HUES6 (cell line): ENCODE measurements around the gene SVOPL.

ENCODE experiments used
- H3K27ac ChIP-seq: 2 replicates; pipeline ENCODE4 v1.7.0; 2013; ENCODE audit warnings: low read depth, mild to moderate bottlenecking, low read length, inconsistent platforms
- H3K27me3 ChIP-seq: 2 replicates; pipeline ENCODE4 v1.6.1; 2013; ENCODE audit warnings: low read length; ENCODE audit not compliant: control insufficient read depth, insufficient read depth
- H3K36me3 ChIP-seq: 2 replicates; pipeline ENCODE4 v1.6.1; 2013; ENCODE audit warnings: low read length; ENCODE audit not compliant: control insufficient read depth, insufficient read depth
- H3K4me1 ChIP-seq: 2 replicates; pipeline ENCODE4 v1.6.1; 2013; ENCODE audit warnings: low read length; ENCODE audit not compliant: control insufficient read depth, insufficient read depth
- H3K4me3 ChIP-seq: 2 replicates; pipeline ENCODE4 v1.5.1; 2013; ENCODE audit warnings: low read depth, low read length
- H3K9ac ChIP-seq: one replicate; pipeline ENCODE4 v1.6.1; 2013; ENCODE audit warnings: mild to moderate bottlenecking, low read length
- H3K9me3 ChIP-seq: 2 replicates; pipeline ENCODE4 v1.6.1; 2013; ENCODE audit warnings: low read depth, low read length; ENCODE audit not compliant: control insufficient read depth, insufficient read depth

Gene SVOPL

GRCh38 chr7:138606236-138606635, 94.9 kb downstream of the SVOPL start:
- Histone ChIP-seq H3K36me3 (no peaks in the 10 kb centered on the region), H3K27me3 (no peaks in the 10 kb centered on the region), H3K9me3 (peaks cover 13% of the 10 kb centered on the region), H3K4me3 (no peak overlapping the region), H3K4me1 (no peaks in the 10 kb centered on the region), H3K27ac (no peak overlapping the region), H3K9ac (no peak overlapping the region)

- H3K9me3 ChIP-seq = peaks cover 5% of the 10 kb centered on the region
- H3K27me3 ChIP-seq = no peaks in the 10 kb centered on the region
- H3K4me3 ChIP-seq = no peak overlapping the region
- no peaks in the 10 kb centered on the region for H3K4me1 ChIP-seq
- H3K9ac ChIP-seq = no peak overlapping the region
- H3K36me3 ChIP-seq = no peaks in the 10 kb centered on the region
- H3K27ac ChIP-seq = no peak overlapping the region
Observed at GRCh38 chr7:138603549-138604318, 97.4 kb downstream of the SVOPL start.

GRCh38 chr7:138602451-138602850, 98.7 kb downstream of the SVOPL start:
- no peak overlapping the region for H3K9ac ChIP-seq
- H3K4me3 ChIP-seq = no peak overlapping the region
- H3K27me3 ChIP-seq = no peaks in the 10 kb centered on the region
- H3K36me3 ChIP-seq = no peaks in the 10 kb centered on the region
- H3K9me3 ChIP-seq = peaks cover 5% of the 10 kb centered on the region
- H3K27ac ChIP-seq = no peak overlapping the region
- no peaks in the 10 kb centered on the region for H3K4me1 ChIP-seq

- H3K4me3 ChIP-seq = no peak overlapping the region
- H3K9me3 ChIP-seq = no peaks in the 10 kb centered on the region
- H3K27me3 ChIP-seq = no peaks in the 10 kb centered on the region
Observed at GRCh38 chr7:138595454-138595853, 105.7 kb downstream of the SVOPL start.

GRCh38 chr7:138590154-138590553, 111.0 kb downstream of the SVOPL start:
- no peaks in the 10 kb centered on the region for H3K27me3 ChIP-seq
- no peak overlapping the region for H3K27ac ChIP-seq
- no peaks in the 10 kb centered on the region for H3K9me3 ChIP-seq
- no peak overlapping the region for H3K4me3 ChIP-seq
- H3K4me1 ChIP-seq = no peaks in the 10 kb centered on the region
- H3K9ac ChIP-seq = no peak overlapping the region
- H3K36me3 ChIP-seq = peaks cover 28% of the 10 kb centered on the region

More at GRCh38 chr7:138595454-138595853, 105.7 kb downstream of the SVOPL start:
- no peaks in the 10 kb centered on the region for H3K4me1 ChIP-seq
- H3K9ac ChIP-seq = no peak overlapping the region
- H3K27ac ChIP-seq = no peak overlapping the region
- H3K36me3 ChIP-seq = no peaks in the 10 kb centered on the region

- Histone ChIP-seq H3K9ac (no peak overlapping the region), H3K4me3 (no peak overlapping the region), H3K27ac (no peak overlapping the region), H3K36me3 (peaks cover 40% of the 10 kb centered on the region), H3K9me3 (no peaks in the 10 kb centered on the region), H3K27me3 (no peaks in the 10 kb centered on the region), H3K4me1 (no peaks in the 10 kb centered on the region)
Observed at GRCh38 chr7:138588986-138589385, 112.2 kb downstream of the SVOPL start.

- H3K27ac ChIP-seq = no peak overlapping the region
- H3K4me3 ChIP-seq = no peak overlapping the region
- H3K36me3 ChIP-seq = peaks cover 55% of the 10 kb centered on the region
- no peaks in the 10 kb centered on the region for H3K4me1 ChIP-seq
- no peaks in the 10 kb centered on the region for H3K9me3 ChIP-seq
- H3K9ac ChIP-seq = no peak overlapping the region
- no peaks in the 10 kb centered on the region for H3K27me3 ChIP-seq
Observed at GRCh38 chr7:138587485-138587884, 113.7 kb downstream of the SVOPL start.

GRCh38 chr7:138585283-138585993, 115.7 kb downstream of the SVOPL start:
- Histone ChIP-seq H3K9ac (no peak overlapping the region), H3K9me3 (no peaks in the 10 kb centered on the region), H3K27me3 (no peaks in the 10 kb centered on the region), H3K36me3 (peaks cover 73% of the 10 kb centered on the region), H3K27ac (no peak overlapping the region), H3K4me1 (no peaks in the 10 kb centered on the region), H3K4me3 (no peak overlapping the region)

- Histone ChIP-seq H3K4me3 (no peak overlapping the region), H3K36me3 (peaks cover 80% of the 10 kb centered on the region)
Observed at GRCh38 chr7:138584696-138585095, 116.5 kb downstream of the SVOPL start.

GRCh38 chr7:138584283-138584682, 116.9 kb downstream of the SVOPL start:
- Histone ChIP-seq H3K4me1 (no peaks in the 10 kb centered on the region), H3K27ac (no peak overlapping the region), H3K9ac (no peak overlapping the region), H3K27me3 (no peaks in the 10 kb centered on the region), H3K4me3 (no peak overlapping the region), H3K9me3 (no peaks in the 10 kb centered on the region), H3K36me3 (peaks cover 84% of the 10 kb centered on the region)

More at GRCh38 chr7:138584696-138585095, 116.5 kb downstream of the SVOPL start:
- Histone ChIP-seq H3K9ac (no peak overlapping the region), H3K9me3 (no peaks in the 10 kb centered on the region), H3K27me3 (no peaks in the 10 kb centered on the region), H3K4me1 (no peaks in the 10 kb centered on the region), H3K27ac (no peak overlapping the region)

GRCh38 chr7:138581065-138581464, 120.1 kb downstream of the SVOPL start:
- no peaks in the 10 kb centered on the region for H3K4me1 ChIP-seq
- H3K27ac ChIP-seq = no peak overlapping the region
- no peak overlapping the region for H3K9ac ChIP-seq
- H3K9me3 ChIP-seq = no peaks in the 10 kb centered on the region
- no peak overlapping the region for H3K4me3 ChIP-seq
- no peaks in the 10 kb centered on the region for H3K27me3 ChIP-seq
- peaks cover 95% of the 10 kb centered on the region for H3K36me3 ChIP-seq
